HG03571 (cell line): ENCODE measurements around the gene FAM171A2.

Source experiments
- ATAC-seq: cut with Tn5 transposase; IDR thresholded peaks from one replicate; pipeline ENCODE4 v1.9.1; 2021; ENCODE audit not compliant: unreplicated experiment

The FAM171A2 gene

DNA sequence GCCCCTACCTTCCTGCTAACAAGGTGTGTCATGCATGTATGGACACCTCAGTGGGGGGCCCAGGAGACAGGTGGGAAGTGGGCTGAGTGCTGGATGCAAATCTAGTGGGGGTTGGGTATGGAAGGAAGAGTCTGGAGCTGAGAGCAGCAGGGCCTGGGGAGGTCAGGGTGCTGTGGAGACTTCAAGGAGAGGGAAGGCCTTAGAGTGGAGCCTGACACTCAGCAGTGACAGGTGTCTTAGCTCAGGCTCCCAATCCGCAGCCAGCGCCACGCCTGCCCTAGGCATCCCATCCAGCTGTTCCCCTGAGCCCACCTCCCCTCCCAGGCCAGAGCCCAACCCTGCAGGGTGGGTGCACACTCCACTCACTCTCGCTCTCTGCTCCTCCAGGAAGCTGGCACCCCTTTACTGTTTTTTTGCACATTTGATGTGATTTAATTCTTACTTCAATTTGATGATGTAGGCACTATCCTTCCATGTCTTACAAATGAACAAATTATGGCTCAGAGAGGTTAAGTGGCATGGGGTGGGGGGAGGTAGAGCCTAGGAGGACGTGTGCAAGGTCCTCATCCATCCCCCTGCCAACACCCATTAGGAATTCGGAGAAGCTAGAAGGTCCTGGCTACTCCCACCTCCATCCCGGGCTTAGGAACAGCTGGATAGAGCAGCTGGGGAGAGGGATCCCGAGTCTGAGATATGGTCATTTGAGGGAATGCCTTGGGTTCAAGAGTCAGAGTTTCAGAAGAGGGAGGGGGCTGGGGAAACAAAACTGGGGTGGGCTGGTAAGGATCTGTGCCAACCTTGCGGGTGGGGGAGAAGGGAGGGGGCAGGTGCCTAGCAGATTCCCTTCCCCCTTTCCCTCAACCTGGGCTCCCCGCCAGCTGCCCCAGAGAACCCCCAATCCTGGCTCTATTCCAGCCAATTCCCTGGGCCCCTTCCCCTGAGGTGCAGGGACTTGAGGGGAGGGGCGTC lies 2.1 kb downstream of the FAM171A2 start:
- ATAC-seq: no peak

DNA sequence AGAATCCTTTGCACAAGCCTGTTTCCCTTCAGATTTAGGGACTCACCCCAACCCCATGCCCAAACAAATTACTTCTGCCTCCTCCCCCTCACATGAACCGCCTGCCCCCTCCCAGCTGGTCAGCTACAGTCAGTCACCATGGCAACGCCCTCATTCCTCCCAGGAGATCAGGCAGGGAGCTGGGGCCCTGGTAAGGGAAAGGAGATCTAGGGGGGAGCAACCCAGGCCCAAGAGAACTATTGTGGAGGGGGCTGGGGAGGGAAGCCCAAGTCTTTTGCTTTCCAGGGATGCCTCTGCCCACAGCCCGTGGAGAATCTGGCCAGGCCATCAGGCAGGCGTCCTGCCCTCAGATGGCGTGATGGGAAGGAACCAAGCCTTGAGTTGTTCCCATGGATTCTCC lies 2.8 kb downstream of the FAM171A2 start:
- ATAC-seq: no peak

DNA sequence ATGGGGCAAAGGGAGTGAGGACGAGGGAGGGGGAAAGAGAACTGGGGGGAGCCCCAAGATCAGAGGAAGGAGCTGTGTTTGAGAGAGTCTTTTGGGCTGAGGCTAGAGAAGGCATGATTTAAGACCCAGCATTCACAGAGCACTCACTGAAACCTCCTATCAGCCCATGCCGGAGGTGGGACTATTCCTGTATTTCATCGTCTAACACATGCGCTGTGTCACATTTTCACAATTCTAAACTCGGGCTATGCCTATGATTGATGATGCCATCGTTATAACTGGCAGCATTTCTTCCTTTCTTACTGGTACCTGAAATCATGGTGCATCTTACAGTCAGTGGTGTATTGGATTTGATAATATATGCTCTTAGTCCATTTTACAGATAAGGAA lies 3.5 kb downstream of the FAM171A2 start:
- no peak for ATAC-seq

DNA sequence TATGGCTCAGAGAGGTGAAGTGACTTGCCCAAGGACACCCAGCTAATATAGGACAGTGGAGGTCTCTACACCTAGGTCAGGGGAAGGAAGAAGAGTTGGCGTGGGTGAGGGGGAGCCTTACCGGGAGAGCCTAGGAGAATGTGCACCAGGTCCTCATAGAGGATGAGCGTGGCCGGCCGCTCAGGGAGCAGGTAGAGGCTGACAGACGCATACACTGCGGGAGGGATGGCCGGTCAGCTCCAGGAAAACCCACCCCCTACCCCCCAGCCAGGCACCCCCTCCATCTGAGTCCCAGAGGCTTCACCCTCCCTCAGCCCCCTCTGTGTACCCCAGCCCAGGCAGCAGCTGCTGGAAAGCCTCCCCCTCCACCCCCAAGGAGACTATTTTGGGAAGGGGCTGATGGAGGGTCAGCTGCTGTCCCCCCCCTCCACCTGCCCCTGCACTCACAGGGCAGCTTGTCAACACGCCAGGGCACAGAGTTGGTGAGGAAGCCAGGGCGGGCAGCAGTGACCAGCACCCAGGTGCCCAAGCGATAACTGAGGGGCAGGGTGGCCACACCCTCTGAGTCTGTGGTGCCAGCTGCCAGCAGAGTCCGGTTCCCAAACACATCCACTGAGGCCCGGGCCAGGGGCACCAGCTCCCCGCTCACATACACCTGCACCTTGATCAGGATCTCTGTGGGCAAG lies 4.1 kb downstream of the FAM171A2 start:
- no peak for ATAC-seq

- ATAC-seq: no peak
Measured at GRCh38 chr17:44359006-44359405, 4.6 kb downstream of the FAM171A2 start.

GRCh38 chr17:44358066-44358465 lies 5.6 kb downstream of the FAM171A2 start:
- no peak for ATAC-seq

DNA sequence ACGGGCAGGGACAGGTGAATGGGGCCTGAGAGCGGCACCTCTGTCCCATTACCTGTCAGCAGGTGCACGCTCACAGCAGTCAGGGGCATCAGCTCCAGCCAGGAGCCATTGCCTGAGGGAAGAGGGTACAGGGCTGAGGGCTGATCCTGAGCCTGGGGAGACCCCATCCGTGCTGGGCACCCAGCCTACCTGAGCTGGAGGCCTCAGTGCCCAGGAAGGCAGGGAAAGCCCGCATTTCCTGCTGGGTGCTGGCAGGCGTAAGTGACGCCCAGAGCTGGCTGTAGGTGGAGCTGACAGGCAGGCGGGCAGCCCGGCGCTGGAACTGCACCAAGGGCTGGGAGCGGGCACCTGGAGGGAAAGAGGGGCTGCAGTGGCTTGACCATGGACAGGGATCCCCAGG lies 7.4 kb downstream of the FAM171A2 start:
- ATAC-seq: no peak

DNA sequence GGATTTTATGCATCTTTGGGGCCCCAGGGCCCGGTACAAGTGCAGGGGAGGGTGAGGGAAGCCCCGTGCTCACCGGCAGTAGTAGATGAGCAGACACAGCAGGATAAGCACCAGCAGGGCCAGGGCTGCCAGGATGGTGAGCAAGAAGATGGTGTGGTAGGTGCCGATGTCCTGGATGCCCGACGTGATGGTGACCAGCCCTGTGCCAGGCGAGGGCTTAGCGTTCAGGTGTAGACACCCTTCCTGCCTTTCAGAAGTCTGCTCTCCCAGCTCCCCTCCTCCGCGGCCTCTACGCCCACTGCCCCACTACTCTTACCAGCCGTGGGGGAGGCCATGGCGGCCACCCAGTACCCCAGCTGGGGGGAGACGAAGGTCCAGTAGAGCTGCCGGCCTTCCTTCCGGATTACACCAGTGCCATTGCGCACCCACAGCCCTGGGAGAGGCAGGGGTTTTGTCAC lies 8.0 kb downstream of the FAM171A2 start:
- ATAC-seq: no peak

- ATAC-seq: no peak
Measured at GRCh38 chr17:44354582-44355561, 8.8 kb downstream of the FAM171A2 start.

DNA sequence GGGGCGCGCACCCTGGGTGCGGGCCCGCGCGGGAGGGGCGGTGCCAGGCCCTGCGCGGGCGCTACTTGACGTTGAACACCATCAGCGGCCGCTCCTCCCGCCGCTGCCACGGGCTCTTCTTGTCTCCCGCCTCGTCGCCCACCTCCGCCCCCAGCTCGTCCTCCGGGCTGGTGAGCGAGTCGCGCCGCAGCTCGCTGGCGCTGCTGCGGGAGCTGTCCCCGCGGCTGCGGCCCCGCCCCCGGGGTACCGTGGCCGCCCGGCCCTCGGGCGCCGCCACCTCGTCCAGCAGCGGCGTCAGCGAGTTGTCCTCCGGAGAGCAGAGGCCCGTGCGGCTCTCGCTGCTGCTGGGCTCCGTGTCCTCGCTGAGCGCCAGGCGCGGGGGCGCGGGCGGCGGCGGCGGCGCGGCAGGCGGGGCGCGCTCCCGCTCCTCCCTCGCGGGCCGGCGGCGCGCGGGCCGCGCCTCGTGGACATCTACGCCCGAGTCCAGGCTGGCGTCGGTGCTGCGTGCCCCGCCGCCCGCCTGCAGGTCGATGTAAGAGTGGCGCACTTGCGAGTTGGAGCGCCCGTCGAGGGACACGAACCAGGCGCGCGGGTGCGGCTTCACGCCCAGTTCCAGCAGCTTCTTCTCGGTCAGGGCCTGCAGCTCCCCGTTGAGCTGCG lies 9.9 kb downstream of the FAM171A2 start:
- ATAC-seq: no peak

DNA sequence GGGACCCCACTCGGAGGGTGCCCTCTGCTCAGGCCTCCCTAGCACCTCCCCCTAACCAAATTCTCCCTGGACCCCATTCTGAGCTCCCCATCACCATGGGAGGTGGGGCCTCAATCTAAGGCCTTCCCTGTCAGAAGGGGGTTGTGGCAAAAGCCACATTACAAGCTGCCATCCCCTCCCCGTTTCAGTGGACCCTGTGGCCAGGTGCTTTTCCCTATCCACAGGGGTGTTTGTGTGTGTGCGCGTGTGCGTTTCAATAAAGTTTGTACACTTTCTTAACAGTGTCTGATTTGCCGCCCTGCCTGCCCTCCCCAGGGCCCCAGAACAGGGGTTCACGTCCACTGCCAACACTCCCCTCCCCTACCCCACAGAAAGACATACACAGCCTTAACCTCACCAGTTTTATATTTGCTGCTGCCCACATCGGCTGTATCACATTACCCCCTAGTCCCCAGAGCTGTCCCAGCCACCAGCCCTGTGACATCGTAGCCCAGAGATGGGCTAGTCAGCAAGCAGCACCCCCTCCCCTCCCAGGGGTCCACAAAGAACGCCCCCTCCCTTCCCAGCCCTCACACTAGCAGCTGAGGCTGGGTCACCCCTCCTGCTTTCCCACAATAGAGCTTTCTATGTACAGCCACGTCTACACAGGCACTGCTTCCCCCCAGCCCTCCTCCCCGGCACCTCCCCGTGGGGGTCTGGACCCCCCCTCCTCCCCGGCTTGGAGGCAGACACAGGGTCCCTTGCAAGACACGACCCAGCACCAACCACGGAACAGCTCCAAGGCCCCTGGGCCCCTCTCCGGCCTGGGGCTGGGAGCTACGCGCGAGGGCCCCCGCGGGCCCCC lies 10.6 kb downstream of the FAM171A2 start:
- ATAC-seq: no peak

DNA sequence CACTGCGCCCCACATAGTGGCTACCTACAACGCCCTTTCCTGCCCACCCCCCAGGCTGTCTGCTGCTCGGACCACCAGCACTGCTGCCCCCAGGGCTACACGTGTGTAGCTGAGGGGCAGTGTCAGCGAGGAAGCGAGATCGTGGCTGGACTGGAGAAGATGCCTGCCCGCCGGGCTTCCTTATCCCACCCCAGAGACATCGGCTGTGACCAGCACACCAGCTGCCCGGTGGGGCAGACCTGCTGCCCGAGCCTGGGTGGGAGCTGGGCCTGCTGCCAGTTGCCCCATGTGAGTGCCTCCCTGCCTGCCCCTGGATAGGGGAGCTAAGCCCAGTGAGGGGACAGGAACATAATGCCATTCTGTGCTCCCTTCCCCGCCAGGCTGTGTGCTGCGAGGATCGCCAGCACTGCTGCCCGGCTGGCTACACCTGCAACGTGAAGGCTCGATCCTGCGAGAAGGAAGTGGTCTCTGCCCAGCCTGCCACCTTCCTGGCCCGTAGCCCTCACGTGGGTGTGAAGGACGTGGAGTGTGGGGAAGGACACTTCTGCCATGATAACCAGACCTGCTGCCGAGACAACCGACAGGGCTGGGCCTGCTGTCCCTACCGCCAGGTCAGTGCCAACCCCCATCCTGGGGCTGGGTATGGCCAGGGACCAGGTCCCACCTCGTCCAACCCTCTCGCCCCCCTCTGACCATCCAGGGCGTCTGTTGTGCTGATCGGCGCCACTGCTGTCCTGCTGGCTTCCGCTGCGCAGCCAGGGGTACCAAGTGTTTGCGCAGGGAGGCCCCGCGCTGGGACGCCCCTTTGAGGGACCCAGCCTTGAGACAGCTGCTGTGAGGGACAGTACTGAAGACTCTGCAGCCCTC lies 11.5 kb downstream of the FAM171A2 start:
- no peak for ATAC-seq

- ATAC-seq: no peak
Measured at GRCh38 chr17:44351464-44351863, 12.2 kb downstream of the FAM171A2 start.

- no peak for ATAC-seq
Measured at GRCh38 chr17:44350733-44351226, 12.9 kb downstream of the FAM171A2 start.

DNA sequence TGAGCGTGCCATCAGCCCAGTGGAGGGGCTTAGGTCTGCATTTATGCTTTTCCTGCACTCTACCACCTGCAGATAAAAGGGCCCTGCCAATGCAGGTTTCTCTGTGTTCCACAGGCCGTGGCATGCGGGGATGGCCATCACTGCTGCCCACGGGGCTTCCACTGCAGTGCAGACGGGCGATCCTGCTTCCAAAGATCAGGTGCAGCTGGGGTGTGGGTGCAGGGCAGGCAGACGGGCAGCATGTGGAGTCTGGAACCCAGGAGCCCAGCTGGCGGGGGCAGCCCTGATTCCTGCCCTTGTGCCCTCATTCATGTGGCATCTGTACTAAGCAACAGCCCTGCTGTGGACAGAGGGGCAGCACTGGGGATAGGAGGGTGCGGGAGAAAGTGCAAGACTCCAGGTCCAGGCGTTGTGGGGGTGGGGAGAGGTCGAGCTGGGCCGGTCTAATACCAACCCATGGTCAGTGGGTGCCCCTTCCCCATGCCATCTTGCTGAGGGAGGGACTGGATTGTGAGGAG lies 14.0 kb downstream of the FAM171A2 start:
- no peak for ATAC-seq

DNA sequence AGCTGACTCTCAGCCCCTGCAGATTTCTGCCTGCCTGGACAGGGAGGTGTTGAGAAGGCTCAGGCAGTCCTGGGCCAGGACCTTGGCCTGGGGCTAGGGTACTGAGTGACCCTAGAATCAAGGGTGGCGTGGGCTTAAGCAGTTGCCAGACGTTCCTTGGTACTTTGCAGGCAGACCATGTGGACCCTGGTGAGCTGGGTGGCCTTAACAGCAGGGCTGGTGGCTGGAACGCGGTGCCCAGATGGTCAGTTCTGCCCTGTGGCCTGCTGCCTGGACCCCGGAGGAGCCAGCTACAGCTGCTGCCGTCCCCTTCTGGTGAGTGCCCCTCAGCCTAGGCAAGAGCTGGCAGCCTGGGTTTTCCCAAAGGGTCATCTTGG lies 14.7 kb downstream of the FAM171A2 start:
- ATAC-seq: no peak

DNA sequence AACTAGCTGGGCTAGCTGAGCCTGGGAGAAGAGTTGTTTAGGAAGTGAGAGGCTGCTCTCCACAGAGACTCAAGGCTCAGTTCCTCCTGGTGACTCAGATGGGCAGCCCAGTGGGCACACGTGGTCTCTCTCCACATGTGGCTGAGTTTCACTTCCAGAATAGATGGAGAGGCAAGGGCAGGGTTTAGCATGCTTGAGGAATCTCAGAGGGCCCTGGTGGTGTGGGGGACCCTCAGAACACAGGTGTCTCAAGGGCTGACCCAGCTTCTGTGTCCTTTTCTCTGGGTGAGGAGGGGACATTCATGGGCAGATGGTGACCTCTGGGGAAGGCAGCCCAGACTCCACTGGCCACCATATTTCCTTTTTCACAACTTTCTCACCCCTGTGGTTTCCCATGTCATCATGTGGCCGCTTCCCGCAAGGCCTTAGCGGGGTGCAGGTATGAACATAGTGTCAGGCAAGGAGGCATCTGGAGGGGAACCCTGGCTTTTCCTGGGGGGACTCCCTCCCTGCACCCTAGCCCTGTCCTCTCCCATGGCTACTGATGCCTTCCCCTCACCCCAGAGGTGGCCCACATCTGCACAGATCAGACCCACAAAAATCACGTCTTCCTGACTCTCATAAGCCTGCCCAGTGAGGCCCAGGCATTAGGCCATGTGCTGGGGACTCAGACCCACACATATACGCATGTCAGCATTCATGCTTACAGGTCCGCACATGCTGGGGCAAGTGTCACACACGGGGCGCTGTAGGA lies 15.2 kb downstream of the FAM171A2 start:
- ATAC-seq: peak; percentile 35
